ENCODE results near the gene ARHGEF4.

GRCh38 chr2:131054488-131054887 lies 217.8 kb downstream of the ARHGEF4 start:
- TF ChIP-seq, protein P1, sequence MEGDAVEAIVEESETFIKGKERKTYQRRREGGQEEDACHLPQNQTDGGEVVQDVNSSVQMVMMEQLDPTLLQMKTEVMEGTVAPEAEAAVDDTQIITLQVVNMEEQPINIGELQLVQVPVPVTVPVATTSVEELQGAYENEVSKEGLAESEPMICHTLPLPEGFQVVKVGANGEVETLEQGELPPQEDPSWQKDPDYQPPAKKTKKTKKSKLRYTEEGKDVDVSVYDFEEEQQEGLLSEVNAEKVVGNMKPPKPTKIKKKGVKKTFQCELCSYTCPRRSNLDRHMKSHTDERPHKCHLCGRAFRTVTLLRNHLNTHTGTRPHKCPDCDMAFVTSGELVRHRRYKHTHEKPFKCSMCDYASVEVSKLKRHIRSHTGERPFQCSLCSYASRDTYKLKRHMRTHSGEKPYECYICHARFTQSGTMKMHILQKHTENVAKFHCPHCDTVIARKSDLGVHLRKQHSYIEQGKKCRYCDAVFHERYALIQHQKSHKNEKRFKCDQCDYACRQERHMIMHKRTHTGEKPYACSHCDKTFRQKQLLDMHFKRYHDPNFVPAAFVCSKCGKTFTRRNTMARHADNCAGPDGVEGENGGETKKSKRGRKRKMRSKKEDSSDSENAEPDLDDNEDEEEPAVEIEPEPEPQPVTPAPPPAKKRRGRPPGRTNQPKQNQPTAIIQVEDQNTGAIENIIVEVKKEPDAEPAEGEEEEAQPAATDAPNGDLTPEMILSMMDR (conservative IDR thresholded peaks at IDR 0.05): no peak
- TF ChIP-seq EZH2 (IDR thresholded peaks at IDR 0.05; ENCODE audit: low read depth): no peak
